ENCODE results near the gene OCA2.

OCA2 gene

DNA sequence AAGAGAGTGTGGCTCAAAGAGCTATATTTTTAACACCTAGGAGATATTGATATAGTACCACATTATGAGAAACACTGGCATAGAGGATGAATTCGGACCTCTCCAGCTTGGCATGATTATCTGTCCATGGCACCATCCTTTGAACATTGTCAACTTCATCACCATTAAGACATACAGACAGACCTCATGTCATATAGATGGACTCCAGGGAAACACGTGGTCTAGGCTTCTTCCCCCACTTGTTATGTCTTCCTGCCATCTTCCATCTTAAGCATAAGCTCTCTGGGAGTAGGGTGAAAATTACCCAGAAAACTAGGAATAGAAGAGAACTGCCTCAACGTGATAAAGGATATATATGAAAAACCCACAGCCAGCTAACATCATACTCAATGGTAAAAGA, 51.8 kb downstream of the OCA2 start:
- no peaks in the 10 kb centered on the region for H3K27me3 ChIP-seq (replicated peaks; ENCODE audit: insufficient read depth, low read length)
- H3K9me2 ChIP-seq (replicated peaks; ENCODE audit: insufficient read depth, low read length): no peaks in the 10 kb centered on the region
- no peak overlapping the region for H2AFZ ChIP-seq (ENCODE audit: low read length)
- no peak overlapping the region for H3K4me2 ChIP-seq (ENCODE audit: low read depth, low read length)
- H3K79me2 ChIP-seq (ENCODE audit: low read length): no peaks in the 10 kb centered on the region
- H3K9ac ChIP-seq (ENCODE audit: low read length): no peak overlapping the region
- no peak overlapping the region for H3K4me3 ChIP-seq (ENCODE audit: low read length)
- no peaks in the 10 kb centered on the region for H3K36me3 ChIP-seq (replicated peaks; ENCODE audit: insufficient read depth, low read length)
- H3F3A ChIP-seq (ENCODE audit: insufficient read depth, low read length): no peaks in the 10 kb centered on the region
- H3K4me1 ChIP-seq (ENCODE audit: low read length): no peaks in the 10 kb centered on the region
- no peaks in the 10 kb centered on the region for H3K9me3 ChIP-seq (replicated peaks; ENCODE audit: insufficient read depth, low read length)
- no peaks in the 10 kb centered on the region for H4K20me1 ChIP-seq (ENCODE audit: insufficient read depth, low read length)
- no peak for DNase-seq
- no peak overlapping the region for H3K27ac ChIP-seq (ENCODE audit: low read length)
- TF ChIP-seq EZH2phosphoT487 (IDR thresholded peaks at IDR 0.05; ENCODE audit: low read length) (no peak), EZH2 (optimal IDR thresholded peaks at IDR 0.05; ENCODE audit: low read depth, low read length) (no peak)
- TF ChIP-seq, protein P1, sequence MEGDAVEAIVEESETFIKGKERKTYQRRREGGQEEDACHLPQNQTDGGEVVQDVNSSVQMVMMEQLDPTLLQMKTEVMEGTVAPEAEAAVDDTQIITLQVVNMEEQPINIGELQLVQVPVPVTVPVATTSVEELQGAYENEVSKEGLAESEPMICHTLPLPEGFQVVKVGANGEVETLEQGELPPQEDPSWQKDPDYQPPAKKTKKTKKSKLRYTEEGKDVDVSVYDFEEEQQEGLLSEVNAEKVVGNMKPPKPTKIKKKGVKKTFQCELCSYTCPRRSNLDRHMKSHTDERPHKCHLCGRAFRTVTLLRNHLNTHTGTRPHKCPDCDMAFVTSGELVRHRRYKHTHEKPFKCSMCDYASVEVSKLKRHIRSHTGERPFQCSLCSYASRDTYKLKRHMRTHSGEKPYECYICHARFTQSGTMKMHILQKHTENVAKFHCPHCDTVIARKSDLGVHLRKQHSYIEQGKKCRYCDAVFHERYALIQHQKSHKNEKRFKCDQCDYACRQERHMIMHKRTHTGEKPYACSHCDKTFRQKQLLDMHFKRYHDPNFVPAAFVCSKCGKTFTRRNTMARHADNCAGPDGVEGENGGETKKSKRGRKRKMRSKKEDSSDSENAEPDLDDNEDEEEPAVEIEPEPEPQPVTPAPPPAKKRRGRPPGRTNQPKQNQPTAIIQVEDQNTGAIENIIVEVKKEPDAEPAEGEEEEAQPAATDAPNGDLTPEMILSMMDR (IDR thresholded peaks at IDR 0.05; ENCODE audit: low read length): no peak

DNA sequence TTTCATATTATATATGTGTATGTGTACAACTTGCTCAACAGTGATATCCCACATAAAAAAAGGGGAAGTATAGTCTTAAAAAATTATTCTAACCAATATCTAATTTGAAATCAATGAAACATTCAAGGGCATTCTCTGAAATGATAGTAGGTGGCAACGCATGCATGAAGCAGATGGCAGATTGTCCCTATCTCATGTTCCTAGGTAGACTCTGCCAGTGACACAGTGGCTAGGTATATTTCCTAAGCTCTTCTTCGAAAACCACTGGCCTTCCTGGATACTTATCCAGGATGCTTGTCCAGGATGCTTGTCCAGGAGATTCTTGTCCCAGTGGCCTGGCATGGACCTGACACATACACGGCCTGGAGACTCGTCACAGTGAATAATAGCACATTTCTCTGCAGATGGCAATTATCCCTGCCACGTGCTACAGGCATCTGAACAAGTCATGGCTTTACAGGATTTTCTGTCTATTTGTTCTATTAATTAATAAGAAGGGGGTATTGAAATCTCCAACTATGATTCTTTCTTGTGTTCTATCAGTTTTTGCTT, 54.9 kb downstream of the OCA2 start:
- Histone ChIP-seq H3K79me2 (ENCODE audit: low read length) (no peaks in the 10 kb centered on the region), H3K4me3 (ENCODE audit: low read length) (no peak overlapping the region), H3K27me3 (replicated peaks; ENCODE audit: insufficient read depth, low read length) (no peaks in the 10 kb centered on the region), H3K9ac (ENCODE audit: low read length) (no peak overlapping the region), H2AFZ (ENCODE audit: low read length) (no peak overlapping the region), H4K20me1 (ENCODE audit: insufficient read depth, low read length) (no peaks in the 10 kb centered on the region), H3K9me2 (replicated peaks; ENCODE audit: insufficient read depth, low read length) (no peaks in the 10 kb centered on the region), H3K4me1 (ENCODE audit: low read length) (no peaks in the 10 kb centered on the region), H3K36me3 (replicated peaks; ENCODE audit: insufficient read depth, low read length) (no peaks in the 10 kb centered on the region), H3K27ac (ENCODE audit: low read length) (no peak overlapping the region), H3F3A (ENCODE audit: insufficient read depth, low read length) (no peaks in the 10 kb centered on the region), H3K9me3 (replicated peaks; ENCODE audit: insufficient read depth, low read length) (no peaks in the 10 kb centered on the region), H3K4me2 (ENCODE audit: low read depth, low read length) (no peak overlapping the region)
- DNase-seq: no peak
- TF ChIP-seq, protein P1 (IDR thresholded peaks at IDR 0.05; ENCODE audit: low read length): no peak
- TF ChIP-seq EZH2phosphoT487 (IDR thresholded peaks at IDR 0.05; ENCODE audit: low read length) (no peak), EZH2 (optimal IDR thresholded peaks at IDR 0.05; ENCODE audit: low read depth, low read length) (no peak)

DNA sequence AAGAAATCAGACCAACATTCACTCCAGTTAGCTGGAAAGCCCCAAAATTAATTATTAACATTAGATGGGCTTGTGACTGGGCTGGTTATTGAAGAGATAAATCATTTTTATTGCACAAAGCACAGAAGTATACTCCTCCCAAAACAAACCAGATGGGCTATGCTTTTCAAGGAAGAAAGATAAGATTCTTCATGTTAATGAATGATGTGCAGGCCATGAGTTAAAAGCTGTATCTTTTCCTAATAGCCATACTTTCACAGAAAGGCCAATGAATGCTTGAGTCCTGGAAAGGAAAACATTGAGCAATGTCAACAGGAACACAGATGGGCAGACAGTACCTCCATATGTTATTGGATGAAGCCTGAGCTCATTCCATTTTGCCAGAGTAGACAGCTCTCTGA, 55.4 kb downstream of the OCA2 start:
- Histone ChIP-seq H3K9ac (ENCODE audit: low read length) (no peak overlapping the region), H3K9me3 (replicated peaks; ENCODE audit: insufficient read depth, low read length) (no peaks in the 10 kb centered on the region), H4K20me1 (ENCODE audit: insufficient read depth, low read length) (no peaks in the 10 kb centered on the region), H3K4me3 (ENCODE audit: low read length) (no peak overlapping the region), H3K4me2 (ENCODE audit: low read depth, low read length) (no peak overlapping the region), H3F3A (ENCODE audit: insufficient read depth, low read length) (no peaks in the 10 kb centered on the region), H2AFZ (ENCODE audit: low read length) (no peak overlapping the region), H3K79me2 (ENCODE audit: low read length) (no peaks in the 10 kb centered on the region), H3K27me3 (replicated peaks; ENCODE audit: insufficient read depth, low read length) (no peaks in the 10 kb centered on the region), H3K27ac (ENCODE audit: low read length) (no peak overlapping the region), H3K36me3 (replicated peaks; ENCODE audit: insufficient read depth, low read length) (no peaks in the 10 kb centered on the region), H3K9me2 (replicated peaks; ENCODE audit: insufficient read depth, low read length) (no peaks in the 10 kb centered on the region), H3K4me1 (ENCODE audit: low read length) (no peaks in the 10 kb centered on the region)
- no peak for DNase-seq
- TF ChIP-seq EZH2 (optimal IDR thresholded peaks at IDR 0.05; ENCODE audit: low read depth, low read length): no peak
- no peak for TF ChIP-seq EZH2phosphoT487 (IDR thresholded peaks at IDR 0.05; ENCODE audit: low read length)
- TF ChIP-seq, protein P1 (IDR thresholded peaks at IDR 0.05; ENCODE audit: low read length): no peak
